Panc1 (cell line): Measurements from ENCODE around the gene ALX3. TPM values are rescaled to one million over a fixed set of nuclear protein-coding genes. Genes with fewer than 3 reads are reported as not detected.

Experiments
- ATAC-seq: fragments of 200-7000 bp; cut with Tn5 transposase; 2 replicates; pipeline ENCODE4 v1.9.1; 2020; ENCODE audit warnings: mild to moderate bottlenecking, moderate library complexity
- BruUV-seq: library from RNA; stranded (reverse); fragments of 400-500 nt; replicated peaks from 2 replicates; lab custom pipeline; 2021; lab: Mats Ljungman, UMichigan
- CTCF ChIA-PET: fragments of 300-600 bp; sonication (Branson Sonifier 250); formaldehyde crosslinking; loops from one replicate; lab custom pipeline; 2022; ENCODE audit warnings: antibody characterized with exemption; lab: Charles Lee
- POLR2A ChIA-PET: fragments of 300-600 bp; sonication (Branson Sonifier 250); formaldehyde crosslinking; loops from one replicate; lab custom pipeline; 2022; ENCODE audit warnings: antibody characterized with exemption; lab: Charles Lee
- DNase-seq: peaks from one replicate; pipeline ENCODE4 v3.0.0-alpha.2; 2010; ENCODE audit warnings: low read depth, low spot score
- H3K27ac ChIP-seq: 2 replicates; pipeline ENCODE4 v1.5.1; 2011; ENCODE audit warnings: mild to moderate bottlenecking, low read length, inconsistent platforms
- H3K27me3 ChIP-seq: fragments of 200-500 bp; sonication (Bioruptor generic); 2 replicates; pipeline ENCODE4 v1.6.0; 2014; ENCODE audit warnings: low read length, inconsistent platforms; ENCODE audit not compliant: control insufficient read depth, insufficient read depth
- H3K36me3 ChIP-seq: fragments of 200-500 bp; sonication (Bioruptor generic); 2 replicates; pipeline ENCODE4 v1.5.1; 2014; ENCODE audit warnings: inconsistent platforms, mild to moderate bottlenecking, low read length, moderate library complexity; ENCODE audit not compliant: control insufficient read depth, insufficient read depth
- H3K4me1 ChIP-seq: 2 replicates; pipeline ENCODE4 v1.5.1; 2011; ENCODE audit warnings: inconsistent platforms, mild to moderate bottlenecking, low read length, moderate library complexity; ENCODE audit not compliant: control insufficient read depth, insufficient read depth
- H3K4me3 ChIP-seq, 2 experiments: 2 replicates each; pipeline ENCODE4 v1.5.1; 2011 to 2012; ENCODE audit warnings: low read depth in 2 of 2, low read length in 2 of 2, mild to moderate bottlenecking in 2 of 2, inconsistent platforms in 1 of 2, moderate library complexity in 1 of 2
- H3K9me3 ChIP-seq: fragments of 200-500 bp; sonication (Bioruptor generic); 2 replicates; pipeline ENCODE4 v1.5.1; 2014; ENCODE audit warnings: low read depth, mild to moderate bottlenecking, inconsistent platforms, low read length, moderate library complexity; ENCODE audit not compliant: control insufficient read depth, insufficient read depth
- CTCF ChIP-seq: fragments of 450-650 bp; IDR thresholded peaks from 2 replicates; pipeline ENCODE4 v1.5.1; 2017; ENCODE audit warnings: mild to moderate bottlenecking
- POLR2AphosphoS5 ChIP-seq: IDR thresholded peaks from 2 replicates; pipeline ENCODE4 v1.6.1; 2012; ENCODE audit warnings: mild to moderate bottlenecking, low read depth, low read length, moderate library complexity
- REST ChIP-seq, 2 experiments: IDR thresholded peaks; 2 replicates each; pipeline ENCODE4 v1.6.1; 2011 to 2012; ENCODE audit warnings: low read depth in 2 of 2, control low read depth in 1 of 2, low read length in 1 of 2, mild to moderate bottlenecking in 1 of 2, moderate library complexity in 1 of 2; ENCODE audit not compliant: insufficient read depth in 1 of 2
- SIN3A ChIP-seq: IDR thresholded peaks from 2 replicates; pipeline ENCODE4 v1.6.1; 2012; ENCODE audit warnings: low read depth, mild to moderate bottlenecking, low read length, moderate library complexity, borderline replicate concordance; ENCODE audit not compliant: insufficient read depth
- TCF7L2 ChIP-seq: IDR thresholded peaks from 2 replicates; pipeline ENCODE4 v1.6.1; 2011; ENCODE audit warnings: mild to moderate bottlenecking, low read depth, low read length, inconsistent platforms
- in situ Hi-C: cut with HindIII; loops from 2 replicates; pipeline ENCODE4 v1.10.0; 2016; ENCODE audit warnings: low sequenced_read_pairs, low pct_unique_long_range_greater_than_20kb
- intact Hi-C: fragments of 100-400 bp; cut with micrococcal nuclease; formaldehyde crosslinking; loops from one replicate; pipeline ENCODE4 v1.10.0; 2022; ENCODE audit not compliant: unreplicated experiment
- total RNA-seq: library from RNA; stranded (reverse); gene quantifications from one replicate; pipeline ENCODE4 v1.2.1, GENCODE V29; 2021; ENCODE audit not compliant: unreplicated experiment

The ALX3 gene
- total RNA-seq, 1 experiment from 2014 or later = not detected

- no peaks in the 10 kb centered on the region for H3K9me3 ChIP-seq
- H3K36me3 ChIP-seq = peaks cover 49% of the 10 kb centered on the region
- in situ Hi-C loops (no loop called here), intact Hi-C loops (no loop called here)
- no peak for ATAC-seq
- CTCF ChIA-PET = no interaction called here
- no peak for DNase-seq
- BruUV-seq = no TSS peak
- POLR2A ChIA-PET = no interaction called here
- TF ChIP-seq POLR2AphosphoS5 (no peak), REST (IDR thresholded peaks at IDR 0.05; ENCODE audit: insufficient read depth in 1 of 2, low read depth in 2 of 2, low read length in 1 of 2) (no peak), TCF7L2 (no peak), CTCF (no peak), SIN3A (no peak)
- no peaks in the 10 kb centered on the region for H3K27me3 ChIP-seq
- H3K4me3 ChIP-seq = no peak overlapping the region
- no peak overlapping the region for H3K27ac ChIP-seq
- H3K4me1 ChIP-seq = no peaks in the 10 kb centered on the region
Observed at GRCh38 chr1:110021285-110021684, 49.2 kb downstream of the ALX3 start.

GRCh38 chr1:110019770-110020169, 50.7 kb downstream of the ALX3 start:
- DNase-seq (no peak), ATAC-seq (no peak)
- no TSS peak for BruUV-seq
- intact Hi-C loops (no loop called here), in situ Hi-C loops (no loop called here)
- H3K27me3 ChIP-seq = no peaks in the 10 kb centered on the region
- no peak overlapping the region for H3K27ac ChIP-seq
- CTCF ChIA-PET = no interaction called here
- H3K4me1 ChIP-seq = no peaks in the 10 kb centered on the region
- no peak overlapping the region for H3K4me3 ChIP-seq
- no peaks in the 10 kb centered on the region for H3K9me3 ChIP-seq
- POLR2A ChIA-PET = no interaction called here
- TF ChIP-seq TCF7L2 (no peak), CTCF (no peak), POLR2AphosphoS5 (no peak), SIN3A (no peak), REST (IDR thresholded peaks at IDR 0.05; ENCODE audit: insufficient read depth in 1 of 2, low read depth in 2 of 2, low read length in 1 of 2) (no peak)
- peaks cover 60% of the 10 kb centered on the region for H3K36me3 ChIP-seq
